Activated T-helper 17 cell treated with anti-CD3 and anti-CD28 coated beads, Interleukin-2, amount 50 U/mL, for 72 hours (primary cell): ENCODE measurements around the gene BICDL1. TPM values are rescaled to one million over a fixed set of nuclear protein-coding genes. Genes with fewer than 3 reads are reported as not detected.

Experiments used
- ATAC-seq: fragments of 150-1000 bp; cut with Tn5 transposase; replicated peaks from 2 replicates; pipeline ENCODE4 v1.10.0; 2021; ENCODE audit warnings: mild to moderate bottlenecking, moderate library complexity
- H3K27ac Mint-ChIP-seq: one replicate; pipeline ENCODE4 v1.8.0; 2022; ENCODE audit warnings: mixed read lengths
- H3K27me3 Mint-ChIP-seq: one replicate; pipeline ENCODE4 v1.8.0; 2022; ENCODE audit warnings: mixed read lengths
- H3K36me3 Mint-ChIP-seq: one replicate; pipeline ENCODE4 v1.8.0; 2022; ENCODE audit warnings: low read depth, mild to moderate bottlenecking, mixed read lengths
- H3K4me1 Mint-ChIP-seq: one replicate; pipeline ENCODE4 v1.8.0; 2022; ENCODE audit warnings: mixed read lengths
- H3K4me3 Mint-ChIP-seq: one replicate; pipeline ENCODE4 v1.8.0; 2022; ENCODE audit warnings: mild to moderate bottlenecking, mixed read lengths
- H3K9me3 Mint-ChIP-seq: one replicate; pipeline ENCODE4 v1.8.0; 2022; ENCODE audit warnings: mixed read lengths
- total RNA-seq, 2 donors: library from RNA; stranded (reverse); gene quantifications; one replicate each; pipeline ENCODE4 v1.2.3, GENCODE V29; 2022

Gene BICDL1
- total RNA-seq, 2 donors from 2014 or later, result 36.9 to 91.6 TPM

GRCh38 chr12:120090626-120091295 is 101.7 kb downstream of the BICDL1 start:
- peaks cover 14% of the 10 kb centered on the region for H3K4me1 Mint-ChIP-seq
- H3K36me3 Mint-ChIP-seq, result peaks cover 78% of the 10 kb centered on the region
- peak overlapping the region; percentile 61 for H3K27ac Mint-ChIP-seq
- ATAC-seq, result no peak
- no peaks in the 10 kb centered on the region for H3K9me3 Mint-ChIP-seq
- no peaks in the 10 kb centered on the region for H3K27me3 Mint-ChIP-seq
- no peak overlapping the region for H3K4me3 Mint-ChIP-seq

DNA sequence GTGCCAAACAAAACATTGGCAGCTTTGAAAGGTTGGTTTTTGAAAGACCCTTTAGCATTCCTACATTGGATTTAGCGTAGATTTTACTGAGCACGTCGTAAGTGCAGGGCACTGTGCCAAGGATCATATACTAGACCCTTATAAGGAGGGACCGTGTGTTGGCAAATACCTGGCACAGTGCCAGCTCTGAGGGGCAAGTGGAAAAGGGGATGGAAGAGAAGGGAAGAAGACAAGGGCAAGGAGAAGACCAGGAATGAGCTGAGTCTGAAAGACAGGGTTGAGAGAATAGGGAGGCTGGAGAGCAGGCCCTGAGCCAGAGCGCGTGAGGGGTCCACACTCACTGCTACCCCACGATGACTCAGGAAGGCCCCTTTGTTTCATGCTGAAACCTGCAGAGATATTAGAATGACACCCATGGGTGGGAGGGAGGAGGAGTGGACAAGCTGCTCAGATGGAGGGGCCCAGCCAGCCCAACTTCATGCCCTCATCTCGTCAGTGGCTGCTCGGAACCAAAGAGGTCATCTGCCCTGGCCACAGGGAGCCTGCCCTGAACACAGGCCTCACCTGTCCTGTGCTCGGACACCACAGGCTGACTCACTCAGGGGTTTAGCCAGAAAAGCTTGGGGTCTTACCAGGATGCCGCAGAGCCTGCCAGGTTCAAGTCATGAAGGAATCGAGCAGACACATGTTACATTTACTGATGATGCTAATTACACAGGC is 102.5 kb downstream of the BICDL1 start:
- Mint-ChIP-seq H3K4me3 (no peak overlapping the region), H3K9me3 (no peaks in the 10 kb centered on the region), H3K27ac (peak overlapping the region; percentile 61), H3K27me3 (no peaks in the 10 kb centered on the region), H3K4me1 (peaks cover 14% of the 10 kb centered on the region), H3K36me3 (peaks cover 77% of the 10 kb centered on the region)
- ATAC-seq, result no peak

GRCh38 chr12:120092551-120093335 is 103.7 kb downstream of the BICDL1 start:
- H3K36me3 Mint-ChIP-seq, result peaks cover 77% of the 10 kb centered on the region
- H3K9me3 Mint-ChIP-seq, result no peaks in the 10 kb centered on the region
- H3K27ac Mint-ChIP-seq, result no peak overlapping the region
- ATAC-seq, result no peak
- H3K27me3 Mint-ChIP-seq, result no peaks in the 10 kb centered on the region
- no peak overlapping the region for H3K4me3 Mint-ChIP-seq
- H3K4me1 Mint-ChIP-seq, result peaks cover 3% of the 10 kb centered on the region

- H3K27ac Mint-ChIP-seq, result no peak overlapping the region
- ATAC-seq, result peak; percentile 5
- H3K9me3 Mint-ChIP-seq, result no peaks in the 10 kb centered on the region
- no peak overlapping the region for H3K4me3 Mint-ChIP-seq
- H3K36me3 Mint-ChIP-seq, result peaks cover 77% of the 10 kb centered on the region
- H3K27me3 Mint-ChIP-seq, result no peaks in the 10 kb centered on the region
- H3K4me1 Mint-ChIP-seq, result peaks cover 3% of the 10 kb centered on the region
Observed at GRCh38 chr12:120093336-120093591, 104.2 kb downstream of the BICDL1 start.

GRCh38 chr12:120093592-120094355 is 104.7 kb downstream of the BICDL1 start:
- no peaks in the 10 kb centered on the region for H3K9me3 Mint-ChIP-seq
- H3K27ac Mint-ChIP-seq, result no peak overlapping the region
- ATAC-seq, result peak; percentile 31
- peaks cover 3% of the 10 kb centered on the region for H3K4me1 Mint-ChIP-seq
- H3K36me3 Mint-ChIP-seq, result peaks cover 77% of the 10 kb centered on the region
- no peak overlapping the region for H3K4me3 Mint-ChIP-seq
- H3K27me3 Mint-ChIP-seq, result no peaks in the 10 kb centered on the region

DNA sequence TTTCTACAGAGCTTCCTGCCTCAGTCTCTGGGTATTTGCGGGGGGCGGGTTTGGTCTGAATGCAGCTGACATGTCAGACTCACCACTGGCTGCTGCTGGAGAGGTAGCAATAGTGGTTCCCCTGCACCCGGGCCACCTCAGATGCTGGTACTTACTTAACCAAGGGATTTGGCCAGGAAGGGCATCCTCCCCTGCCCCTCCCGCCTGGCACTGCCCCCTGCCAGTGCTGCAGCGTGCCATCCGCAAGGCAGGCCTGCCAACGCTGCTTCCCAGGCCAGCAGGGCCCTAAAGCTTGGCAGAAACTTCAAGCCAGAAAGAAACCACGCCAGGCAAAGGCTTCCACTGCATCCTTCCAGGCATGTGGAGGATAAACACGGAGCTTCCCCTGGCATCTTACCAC is 105.4 kb downstream of the BICDL1 start:
- no peak overlapping the region for H3K4me3 Mint-ChIP-seq
- H3K27ac Mint-ChIP-seq, result no peak overlapping the region
- H3K36me3 Mint-ChIP-seq, result peaks cover 77% of the 10 kb centered on the region
- H3K9me3 Mint-ChIP-seq, result no peaks in the 10 kb centered on the region
- no peaks in the 10 kb centered on the region for H3K27me3 Mint-ChIP-seq
- no peak for ATAC-seq
- H3K4me1 Mint-ChIP-seq, result no peaks in the 10 kb centered on the region

DNA sequence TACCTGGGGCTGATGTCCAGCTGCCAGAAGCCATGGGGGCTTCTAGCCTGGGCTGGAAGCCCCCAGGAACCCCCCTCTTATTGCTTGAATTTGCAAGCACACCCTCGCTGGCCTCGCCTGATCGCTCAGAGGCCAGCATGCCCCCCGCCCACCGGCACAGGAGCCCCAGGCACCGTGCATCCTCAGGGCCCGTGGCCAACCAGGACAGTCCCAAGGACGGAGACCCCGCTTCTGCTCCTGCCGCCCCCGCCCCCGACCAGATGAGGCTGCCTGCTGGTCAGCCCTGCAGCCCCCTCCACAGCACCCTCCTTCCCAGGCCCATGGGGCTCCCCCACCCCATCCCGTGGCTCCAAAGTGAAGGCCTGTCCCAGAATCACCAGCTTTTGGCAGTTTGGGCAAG is 106.3 kb downstream of the BICDL1 start:
- Mint-ChIP-seq H3K9me3 (no peaks in the 10 kb centered on the region), H3K36me3 (peaks cover 77% of the 10 kb centered on the region), H3K4me3 (no peak overlapping the region), H3K4me1 (no peaks in the 10 kb centered on the region), H3K27me3 (no peaks in the 10 kb centered on the region), H3K27ac (no peak overlapping the region)
- no peak for ATAC-seq

GRCh38 chr12:120095736-120096135 is 106.7 kb downstream of the BICDL1 start:
- Mint-ChIP-seq H3K27ac (no peak overlapping the region), H3K4me3 (no peak overlapping the region), H3K9me3 (no peaks in the 10 kb centered on the region), H3K27me3 (no peaks in the 10 kb centered on the region), H3K36me3 (peaks cover 77% of the 10 kb centered on the region), H3K4me1 (no peaks in the 10 kb centered on the region)
- no peak for ATAC-seq

DNA sequence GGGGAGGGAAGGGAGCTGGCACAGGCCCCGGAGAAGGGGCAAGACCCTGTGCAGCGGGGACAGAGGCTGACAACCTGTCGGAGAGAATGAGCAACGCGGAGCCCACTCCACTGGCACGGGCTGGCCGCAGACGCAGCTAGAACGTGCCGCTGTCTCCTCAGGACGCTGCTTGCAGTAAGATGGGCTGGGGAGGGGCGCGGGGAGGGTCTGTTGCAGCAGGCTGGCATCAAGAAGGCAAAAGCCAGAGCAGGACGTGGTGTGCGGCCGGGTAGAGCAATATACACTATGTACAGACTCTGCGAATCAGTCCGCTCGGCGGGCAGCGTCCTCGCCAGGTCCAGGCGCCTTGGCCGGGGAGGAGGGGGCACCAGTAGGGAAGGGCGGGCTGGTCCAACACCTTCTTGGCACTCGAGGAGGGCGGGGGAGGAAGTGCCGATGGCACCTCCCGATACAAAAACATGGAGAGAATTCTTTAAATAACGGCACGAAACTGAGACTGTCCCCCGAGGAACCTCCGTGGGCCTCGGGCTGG is 107.7 kb downstream of the BICDL1 start:
- ATAC-seq, result no peak
- Mint-ChIP-seq H3K4me3 (no peak overlapping the region), H3K4me1 (peaks cover 6% of the 10 kb centered on the region), H3K27me3 (no peaks in the 10 kb centered on the region), H3K27ac (peak overlapping the region; percentile 51), H3K36me3 (peaks cover 76% of the 10 kb centered on the region), H3K9me3 (no peaks in the 10 kb centered on the region)

- no peak for ATAC-seq
- Mint-ChIP-seq H3K4me3 (no peak overlapping the region), H3K27me3 (no peaks in the 10 kb centered on the region), H3K36me3 (peaks cover 80% of the 10 kb centered on the region), H3K9me3 (no peaks in the 10 kb centered on the region), H3K4me1 (peaks cover 7% of the 10 kb centered on the region), H3K27ac (no peak overlapping the region)
Observed at GRCh38 chr12:120098756-120099470, 109.9 kb downstream of the BICDL1 start.

DNA sequence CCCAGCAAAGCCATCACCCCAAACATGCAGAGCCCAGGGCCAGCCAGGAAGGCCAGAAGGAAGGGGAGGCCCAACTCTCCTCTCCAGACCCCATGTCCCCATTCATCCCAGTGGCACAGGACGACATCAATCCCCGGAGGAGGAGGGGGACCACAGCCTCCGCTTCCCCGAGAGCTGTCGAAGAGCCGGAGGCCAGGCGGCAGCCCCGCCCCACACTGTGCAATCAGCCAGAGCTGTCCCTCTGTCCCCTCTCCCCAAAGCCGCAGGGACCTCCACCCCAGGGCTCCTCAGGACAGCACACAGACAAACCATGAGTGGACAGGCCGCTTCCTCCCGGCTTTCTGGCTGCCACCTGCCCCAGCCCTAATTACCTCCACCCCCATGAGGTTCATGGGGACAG is 110.7 kb downstream of the BICDL1 start:
- H3K4me1 Mint-ChIP-seq, result peaks cover 8% of the 10 kb centered on the region
- H3K9me3 Mint-ChIP-seq, result no peaks in the 10 kb centered on the region
- no peak overlapping the region for H3K4me3 Mint-ChIP-seq
- H3K36me3 Mint-ChIP-seq, result peaks cover 85% of the 10 kb centered on the region
- no peak for ATAC-seq
- H3K27ac Mint-ChIP-seq, result peak overlapping the region; percentile 46
- H3K27me3 Mint-ChIP-seq, result no peaks in the 10 kb centered on the region

DNA sequence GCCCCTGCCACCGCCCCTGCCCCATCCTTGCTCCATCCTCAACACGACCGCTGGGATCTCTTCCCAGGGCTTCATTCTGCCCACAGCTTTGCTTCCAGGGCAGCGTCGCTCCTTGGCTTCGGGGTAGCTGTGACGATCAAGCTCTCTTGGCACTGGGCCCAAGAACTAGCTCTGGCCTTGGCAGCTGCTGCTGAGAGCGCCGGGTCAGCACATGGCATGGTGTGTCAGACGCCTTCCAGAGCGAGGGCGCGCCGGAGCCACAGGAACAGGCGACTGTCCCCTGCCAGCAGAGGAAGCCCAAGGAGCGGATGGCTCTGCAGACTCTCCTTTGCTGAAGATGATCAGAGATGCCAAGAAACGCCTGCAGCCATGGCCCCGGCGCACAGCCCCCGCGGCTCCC is 111.6 kb downstream of the BICDL1 start:
- Mint-ChIP-seq H3K27me3 (no peaks in the 10 kb centered on the region), H3K27ac (no peak overlapping the region), H3K4me1 (peaks cover 13% of the 10 kb centered on the region), H3K36me3 (peaks cover 90% of the 10 kb centered on the region), H3K9me3 (no peaks in the 10 kb centered on the region), H3K4me3 (no peak overlapping the region)
- no peak for ATAC-seq

DNA sequence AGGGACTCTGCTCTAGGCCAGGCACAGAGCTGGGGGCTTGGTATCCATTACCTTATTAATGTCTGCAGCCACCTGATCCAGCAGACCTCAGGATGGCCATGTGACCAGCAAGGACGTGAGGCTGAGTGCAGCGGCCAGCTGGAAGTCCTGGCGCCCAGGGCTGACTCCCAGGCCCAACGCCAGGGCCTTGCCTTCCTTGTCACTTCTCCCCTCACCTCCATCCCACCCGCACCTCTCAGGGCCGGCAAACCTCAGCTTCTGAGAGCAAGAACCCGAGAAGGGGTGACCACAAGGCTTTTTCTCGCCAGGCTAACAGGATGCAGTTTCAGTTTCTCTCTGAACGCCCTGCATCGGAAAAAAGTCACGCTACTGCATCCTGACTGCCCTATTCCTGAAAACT is 112.1 kb downstream of the BICDL1 start:
- Mint-ChIP-seq H3K36me3 (peaks cover 94% of the 10 kb centered on the region), H3K4me3 (peak overlapping the region; percentile 61), H3K4me1 (peaks cover 17% of the 10 kb centered on the region), H3K9me3 (no peaks in the 10 kb centered on the region), H3K27me3 (no peaks in the 10 kb centered on the region), H3K27ac (peak overlapping the region; percentile 91)
- peak; percentile 66 for ATAC-seq

GRCh38 chr12:120101617-120102016 is 112.6 kb downstream of the BICDL1 start:
- ATAC-seq, result peak; percentile 10
- Mint-ChIP-seq H3K4me3 (peak overlapping the region; percentile 61), H3K27me3 (no peaks in the 10 kb centered on the region)

More at GRCh38 chr12:120101617-120102016, 112.6 kb downstream of the BICDL1 start:
- Mint-ChIP-seq H3K9me3 (no peaks in the 10 kb centered on the region), H3K36me3 (peaks cover 94% of the 10 kb centered on the region), H3K4me1 (peaks cover 19% of the 10 kb centered on the region), H3K27ac (peak overlapping the region; percentile 91)
